Fibroblast of lung (primary cell): ENCODE data around the gene HEMK1. TPM values are rescaled to one million over a fixed set of nuclear protein-coding genes. Genes with fewer than 3 reads are reported as not detected.

Experiments used
- DNase-seq, 2 donors: peaks; one replicate each; pipeline versions ENCODE4 v3.0.0 to v3.0.0-alpha.2; 2010; ENCODE audit warnings: low read depth in 2 of 2
- H2AFZ ChIP-seq: 2 replicates; pipeline ENCODE4 v1.5.1; 2012; ENCODE audit warnings: low read length, control low read depth, inconsistent platforms
- H3K27ac ChIP-seq: 2 replicates; pipeline ENCODE4 v1.5.1; 2011; ENCODE audit warnings: low read length, control low read depth; ENCODE audit not compliant: insufficient read depth
- H3K27me3 ChIP-seq: 2 replicates; pipeline ENCODE4 v1.5.1; 2011; ENCODE audit warnings: mild to moderate bottlenecking, low read length; ENCODE audit not compliant: control insufficient read depth, insufficient read depth
- H3K36me3 ChIP-seq: 2 replicates; pipeline ENCODE4 v1.5.1; 2011; ENCODE audit warnings: low read length; ENCODE audit not compliant: control insufficient read depth, insufficient read depth
- H3K4me1 ChIP-seq: 2 replicates; pipeline ENCODE4 v1.5.1; 2011; ENCODE audit warnings: low read length; ENCODE audit not compliant: control insufficient read depth, insufficient read depth; ENCODE audit errors: extremely low read depth
- H3K4me2 ChIP-seq: 2 replicates; pipeline ENCODE4 v1.5.1; 2011; ENCODE audit warnings: low read length, control low read depth; ENCODE audit not compliant: insufficient read depth; ENCODE audit errors: extremely low read depth
- H3K4me3 ChIP-seq, 4 experiments: fragments of 200-600 bp in 1 of 4; sonication (generic) in 1 of 4; replicated peaks in 1 of 4; 2 replicates each; pipeline ENCODE4 v1.5.1; 2011 to 2016; ENCODE audit warnings: low read length in 4 of 4, low read depth in 3 of 4, mild to moderate bottlenecking in 3 of 4, control low read depth in 2 of 4, inconsistent platforms in 1 of 4, mixed read lengths in 1 of 4; ENCODE audit not compliant: insufficient read depth in 1 of 4; ENCODE audit errors: control extremely low read depth in 1 of 4
- H3K79me2 ChIP-seq: 2 replicates; pipeline ENCODE4 v1.5.1; 2012; ENCODE audit warnings: mild to moderate bottlenecking, low read length, inconsistent platforms; ENCODE audit not compliant: control insufficient read depth, insufficient read depth
- H3K9ac ChIP-seq: 2 replicates; pipeline ENCODE4 v1.5.1; 2011; ENCODE audit warnings: mild to moderate bottlenecking, low read length, control low read depth; ENCODE audit not compliant: insufficient read depth
- H3K9me3 ChIP-seq: 2 replicates; pipeline ENCODE4 v1.5.1; 2012; ENCODE audit warnings: low read depth, low read length; ENCODE audit not compliant: control insufficient read depth, insufficient read depth
- H4K20me1 ChIP-seq: 2 replicates; pipeline ENCODE4 v1.5.1; 2011; ENCODE audit warnings: low read length; ENCODE audit not compliant: control insufficient read depth, insufficient read depth; ENCODE audit errors: extremely low read depth
- EZH2 ChIP-seq: IDR thresholded peaks from 2 replicates; pipeline ENCODE4 v1.5.1; 2012; ENCODE audit warnings: low read length, control low read depth, mild to moderate bottlenecking; ENCODE audit errors: missing control alignments
- polyA plus RNA-seq, 2 donors: library from polyadenylated mRNA; depleted of rRNA in 1 of 2; stranded (reverse) in 1 of 2; unstranded in 1 of 2; fragments of >200 nt; gene quantifications; 2 replicates each; pipeline ENCODE4 v1.2.1, GENCODE V29; 2011 to 2012; ENCODE audit warnings: missing spikeins in 1 of 2
- total RNA-seq: library from RNA; depleted of rRNA; stranded (reverse); fragments of >200 nt; gene quantifications from 2 replicates; pipeline ENCODE4 v1.2.1, GENCODE V29; 2014
- TF ChIP-seq, protein P1 (sequence below), 2 donors: IDR thresholded peaks in 1 of 2; conservative IDR thresholded peaks in 1 of 2; 1 replicate in 1 of 2; 2 replicates in 1 of 2; pipeline ENCODE4 v1.5.1; 2011 to 2012; ENCODE audit warnings: low read length in 2 of 2, control low read depth in 1 of 2, inconsistent platforms in 1 of 2, low read depth in 1 of 2, mild to moderate bottlenecking in 1 of 2

Gene HEMK1
- total and polyA plus RNA-seq, 2 donors (not counting 1 experiment from before 2014, with no cell fraction given), result 8.4 to 12.7 TPM

DNA sequence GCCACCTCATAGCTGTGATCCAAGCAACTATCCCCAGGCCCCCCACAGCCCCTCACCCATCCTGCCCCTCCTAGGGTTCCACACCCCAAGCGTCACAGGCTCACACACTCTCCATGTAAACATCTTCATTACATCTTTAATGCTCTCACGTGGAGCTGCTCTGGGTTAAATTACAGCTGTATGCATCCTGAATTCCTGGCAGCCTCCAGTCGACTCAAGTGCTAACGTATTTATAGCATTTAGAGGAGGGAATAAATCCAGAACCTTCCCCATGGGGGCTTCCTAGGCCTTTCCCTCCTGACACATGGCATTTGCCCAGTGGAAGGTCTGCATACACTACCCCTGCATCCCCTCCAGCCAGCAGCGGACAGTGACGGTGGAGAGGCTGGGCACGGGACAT is 11.4 kb upstream of the HEMK1 start:
- H3K27ac ChIP-seq, result no peak overlapping the region
- TF ChIP-seq EZH2, result no peak
- TF ChIP-seq, protein P1, sequence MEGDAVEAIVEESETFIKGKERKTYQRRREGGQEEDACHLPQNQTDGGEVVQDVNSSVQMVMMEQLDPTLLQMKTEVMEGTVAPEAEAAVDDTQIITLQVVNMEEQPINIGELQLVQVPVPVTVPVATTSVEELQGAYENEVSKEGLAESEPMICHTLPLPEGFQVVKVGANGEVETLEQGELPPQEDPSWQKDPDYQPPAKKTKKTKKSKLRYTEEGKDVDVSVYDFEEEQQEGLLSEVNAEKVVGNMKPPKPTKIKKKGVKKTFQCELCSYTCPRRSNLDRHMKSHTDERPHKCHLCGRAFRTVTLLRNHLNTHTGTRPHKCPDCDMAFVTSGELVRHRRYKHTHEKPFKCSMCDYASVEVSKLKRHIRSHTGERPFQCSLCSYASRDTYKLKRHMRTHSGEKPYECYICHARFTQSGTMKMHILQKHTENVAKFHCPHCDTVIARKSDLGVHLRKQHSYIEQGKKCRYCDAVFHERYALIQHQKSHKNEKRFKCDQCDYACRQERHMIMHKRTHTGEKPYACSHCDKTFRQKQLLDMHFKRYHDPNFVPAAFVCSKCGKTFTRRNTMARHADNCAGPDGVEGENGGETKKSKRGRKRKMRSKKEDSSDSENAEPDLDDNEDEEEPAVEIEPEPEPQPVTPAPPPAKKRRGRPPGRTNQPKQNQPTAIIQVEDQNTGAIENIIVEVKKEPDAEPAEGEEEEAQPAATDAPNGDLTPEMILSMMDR (conservative IDR thresholded peaks at IDR 0.05 in 1 of 2, IDR thresholded peaks at IDR 0.05 in 1 of 2; ENCODE audit: low read depth in 1 of 2, low read length in 2 of 2), result no peak
- H3K4me1 ChIP-seq, result no peaks in the 10 kb centered on the region
- no peak overlapping the region for H3K4me2 ChIP-seq
- H3K9ac ChIP-seq, result no peak overlapping the region
- H2AFZ ChIP-seq, result no peak overlapping the region
- H3K36me3 ChIP-seq, result no peaks in the 10 kb centered on the region
- H3K4me3 ChIP-seq, result no peak overlapping the region
- DNase-seq, result no peak
- no peaks in the 10 kb centered on the region for H3K9me3 ChIP-seq
- no peaks in the 10 kb centered on the region for H3K79me2 ChIP-seq
- H3K27me3 ChIP-seq, result peaks cover 5% of the 10 kb centered on the region
- H4K20me1 ChIP-seq, result no peaks in the 10 kb centered on the region

DNA sequence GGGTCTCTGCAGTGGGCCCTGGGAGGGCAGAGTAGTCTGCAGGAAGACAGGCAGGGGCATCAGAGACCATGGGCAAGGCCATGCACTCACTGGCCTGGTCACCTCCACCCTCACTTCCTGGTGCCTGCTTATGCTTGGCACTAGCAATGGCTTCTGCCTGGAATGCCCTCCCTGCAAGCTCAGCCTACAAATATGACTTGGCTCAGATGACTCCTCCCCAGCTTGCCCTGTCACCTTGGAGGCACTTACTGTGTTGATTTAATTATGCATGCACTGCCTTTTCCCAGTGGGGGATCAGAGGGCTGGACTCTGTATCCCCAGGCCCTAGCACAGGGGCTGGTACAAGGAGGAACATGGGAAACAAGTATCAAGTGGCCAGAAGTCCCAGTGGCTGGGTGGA is 9.6 kb upstream of the HEMK1 start:
- Histone ChIP-seq H3K4me3 (no peak overlapping the region), H3K79me2 (no peaks in the 10 kb centered on the region), H2AFZ (no peak overlapping the region), H3K9me3 (no peaks in the 10 kb centered on the region), H3K36me3 (no peaks in the 10 kb centered on the region), H4K20me1 (no peaks in the 10 kb centered on the region), H3K4me1 (no peaks in the 10 kb centered on the region), H3K4me2 (no peak overlapping the region), H3K9ac (no peak overlapping the region), H3K27ac (no peak overlapping the region), H3K27me3 (peaks cover 5% of the 10 kb centered on the region)
- TF ChIP-seq EZH2, result no peak
- TF ChIP-seq, protein P1 (conservative IDR thresholded peaks at IDR 0.05 in 1 of 2, IDR thresholded peaks at IDR 0.05 in 1 of 2; ENCODE audit: low read depth in 1 of 2, low read length in 2 of 2), result no peak
- DNase-seq, result no peak

DNA sequence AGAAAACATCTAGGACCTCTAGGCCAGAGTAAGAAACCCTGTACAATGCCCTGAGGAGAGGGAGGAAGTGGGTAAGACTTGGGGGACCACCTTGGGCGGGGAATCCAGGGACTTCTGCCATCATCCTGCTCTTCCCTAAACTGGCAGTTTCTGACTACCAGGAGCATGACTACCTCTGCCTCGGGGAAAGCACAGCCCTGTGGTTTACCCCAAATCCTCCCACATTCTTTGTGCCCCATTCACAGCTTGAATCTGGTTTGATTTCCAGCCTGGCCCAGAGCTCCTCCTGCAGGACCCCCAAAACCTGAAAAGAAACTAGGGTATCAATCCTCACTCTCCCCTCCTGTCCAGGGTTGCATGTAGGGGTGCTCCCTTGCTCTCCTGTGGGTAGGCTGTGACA is 6.5 kb upstream of the HEMK1 start:
- Histone ChIP-seq H3K36me3 (no peaks in the 10 kb centered on the region), H3K9ac (no peak overlapping the region), H3K4me1 (peaks cover 1% of the 10 kb centered on the region), H4K20me1 (no peaks in the 10 kb centered on the region), H3K27me3 (no peaks in the 10 kb centered on the region), H3K79me2 (no peaks in the 10 kb centered on the region), H3K4me2 (no peak overlapping the region), H3K4me3 (no peak overlapping the region), H3K27ac (no peak overlapping the region), H3K9me3 (no peaks in the 10 kb centered on the region), H2AFZ (no peak overlapping the region)
- DNase-seq, result peak in 1 of 2 donors; percentile 62
- TF ChIP-seq, protein P1 (conservative IDR thresholded peaks at IDR 0.05 in 1 of 2, IDR thresholded peaks at IDR 0.05 in 1 of 2; ENCODE audit: low read depth in 1 of 2, low read length in 2 of 2), result no peak
- TF ChIP-seq EZH2, result no peak
